K562 (cell line): ENCODE results near the gene CHSY1. TPM values are rescaled to one million over a fixed set of nuclear protein-coding genes. Genes with fewer than 3 reads are reported as not detected.
A peak's percentile ranks its signal among the peaks of the same experiment; 100 is the strongest.

Experiments used
- FUS ChIP-seq: fragments of 200-400 bp; formaldehyde crosslinking; optimal IDR thresholded peaks from 2 replicates; pipeline ENCODE3; 2017; ENCODE audit warnings: low read depth, low read length
- GATA2 ChIP-seq: sonication (generic); formaldehyde crosslinking; IDR thresholded peaks from 2 replicates; pipeline ENCODE4 v1.4.0; 2020; ENCODE audit warnings: mild to moderate bottlenecking, missing genetic modification reagents
- HDAC2 ChIP-seq: fragments of 450-650 bp; IDR thresholded peaks from 2 replicates; pipeline ENCODE4 v1.6.1; 2016; ENCODE audit warnings: mild to moderate bottlenecking
- HLTF ChIP-seq: fragments of 450-650 bp; IDR thresholded peaks from 2 replicates; pipeline ENCODE4 v1.6.1; 2016
- HMG20A ChIP-seq: fragments of 450-650 bp; formaldehyde crosslinking; conservative IDR thresholded peaks from 2 replicates; pipeline ENCODE4 v1.4.0; 2020; ENCODE audit warnings: mild to moderate bottlenecking, mixed read lengths
- KLF6 ChIP-seq: fragments of 250-450 bp; sonication (Bioruptor Pico); IDR thresholded peaks from 2 replicates; pipeline ENCODE4 v1.4.0; 2020; ENCODE audit warnings: mild to moderate bottlenecking, moderate library complexity, borderline replicate concordance
- POLR2H ChIP-seq: IDR thresholded peaks from 2 replicates; pipeline ENCODE4 v1.6.1; 2016; ENCODE audit warnings: missing genetic modification characterization, low read depth, mild to moderate bottlenecking, control low read depth, missing compliant biosample characterization, moderate library complexity
- TCFL5 ChIP-seq: fragments of 250-450 bp; sonication (Bioruptor Pico); conservative IDR thresholded peaks from 2 replicates; pipeline ENCODE4 v1.6.1; 2021; ENCODE audit warnings: mild to moderate bottlenecking, moderate library complexity, matching md5 sums
- ZBTB40 ChIP-seq, 2 experiments: fragments of 450-650 bp in 1 of 2; sonication (generic) in 1 of 2; formaldehyde crosslinking in 1 of 2; IDR thresholded peaks; 2 replicates each; pipeline versions ENCODE4 v1.7.1 to v1.9.0; 2016 to 2022; ENCODE audit warnings: inconsistent platforms in 1 of 2, mild to moderate bottlenecking in 1 of 2, missing genetic modification reagents in 1 of 2
- ZNF12 ChIP-seq: sonication (generic); formaldehyde crosslinking; IDR thresholded peaks from 2 replicates; pipeline ENCODE4 v1.4.0; 2020; ENCODE audit warnings: mild to moderate bottlenecking, missing genetic modification reagents
- ZNF583 ChIP-seq: fragments of 250-450 bp; sonication (Bioruptor Pico); IDR thresholded peaks from 2 replicates; pipeline ENCODE4 v1.4.0; 2020
- ZNF589 ChIP-seq: fragments of 200-800 bp; sonication (Bioruptor generic); IDR thresholded peaks from 2 replicates; pipeline ENCODE4 v1.6.1; 2016; ENCODE audit warnings: low read depth, missing genetic modification characterization, missing compliant biosample characterization
- polyA plus RNA-seq, 8 experiments: library from polyadenylated mRNA; depleted of rRNA in 4 of 8; stranded (reverse) in 5 of 8; unstranded in 3 of 8; fragments of >200 nt; fragmentation: Nextera tagmentation in 2 of 8; fragmentation: Illumina TruSeq in 1 of 8; extraction: Ambion mirVana in 2 of 8; extraction: Trizol in 1 of 8; gene quantifications; 2 replicates each; pipeline versions ENCODE4 v1.2.1 to v1.2.3, GENCODE V29; 2011 to 2014; ENCODE audit warnings: inconsistent platforms in 1 of 8, missing spikeins in 1 of 8
- total RNA-seq, 7 experiments: library from RNA; depleted of rRNA in 6 of 7; stranded (reverse); fragments of >200 nt in 6 of 7; fragmentation: Illumina TruSeq in 2 of 7; extraction: Trizol in 2 of 7; gene quantifications; 2 replicates each; pipeline versions ENCODE4 v1.2.1 to v1.2.3, GENCODE V29; 2011 to 2021; ENCODE audit warnings: low replicate concordance in 1 of 7
- TF ChIP-seq, protein P1 (sequence below): sonication (generic); formaldehyde crosslinking; IDR thresholded peaks from 2 replicates; pipeline ENCODE4 v1.9.0; 2022; ENCODE audit warnings: mild to moderate bottlenecking, missing genetic modification reagents
- TF ChIP-seq, protein P2 (sequence below), 2 experiments: fragments of 450-650 bp; conservative IDR thresholded peaks; 2 replicates each; pipeline ENCODE4 v1.6.1; 2017; ENCODE audit warnings: mild to moderate bottlenecking in 2 of 2, moderate library complexity in 2 of 2
- TF ChIP-seq, protein P3 (sequence below): fragments of 450-650 bp; IDR thresholded peaks from 2 replicates; pipeline ENCODE4 v1.6.1; 2018; ENCODE audit warnings: mild to moderate bottlenecking, low read depth; ENCODE audit not compliant: partially characterized antibody

Gene CHSY1
- total and polyA plus RNA-seq, 9 of the 15 experiments (the other 6 are each of a cell fraction or from before 2014, with no cell fraction given): 7.0 to 16.4 (median 13.4) TPM

DNA sequence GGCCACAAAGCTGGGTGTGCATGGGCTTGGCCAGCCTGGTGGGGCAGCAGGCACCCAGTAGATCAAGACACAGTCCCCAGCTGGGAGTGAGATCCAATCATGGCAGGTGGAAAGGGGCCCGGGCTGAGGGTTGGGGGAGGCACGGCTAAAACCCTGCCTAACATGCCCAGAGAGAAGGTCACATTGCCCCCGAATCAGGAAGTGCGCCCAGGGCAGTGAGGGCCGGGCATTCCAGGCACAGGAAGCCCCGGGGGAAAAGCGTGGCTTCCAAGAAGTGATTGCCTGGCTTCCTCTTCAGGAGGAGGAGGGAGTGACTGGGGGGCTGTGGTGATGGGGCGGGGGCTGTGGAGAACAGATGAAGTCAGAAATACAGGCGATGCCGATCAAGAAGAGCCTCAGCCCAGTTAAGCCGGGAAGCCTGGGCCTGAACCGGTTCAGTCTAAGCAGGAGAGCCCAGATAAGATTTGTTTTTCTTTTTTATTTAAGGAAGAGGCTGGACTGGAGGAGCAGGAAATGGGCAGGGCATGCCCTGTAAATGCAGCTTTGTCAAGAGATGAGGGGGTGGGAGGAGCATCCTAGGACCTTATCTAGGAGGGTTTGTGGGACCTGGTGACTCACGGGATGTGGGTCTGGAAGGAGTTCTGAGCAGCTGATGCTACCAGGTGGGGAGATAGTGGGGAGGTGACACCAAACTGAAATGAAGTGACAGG, 83.9 kb downstream of the CHSY1 start (continued):
- peak; percentile 62 for TF ChIP-seq ZBTB40 (IDR thresholded peaks at IDR 0.05)
- TF ChIP-seq ZBTB40 (CRISPR knock-in tag; IDR thresholded peaks at IDR 0.05): no peak
- no peak for TF ChIP-seq ZNF12 (CRISPR knock-in tag)
- peak; percentile 78 for TF ChIP-seq POLR2H (tag)
- TF ChIP-seq, protein P1, sequence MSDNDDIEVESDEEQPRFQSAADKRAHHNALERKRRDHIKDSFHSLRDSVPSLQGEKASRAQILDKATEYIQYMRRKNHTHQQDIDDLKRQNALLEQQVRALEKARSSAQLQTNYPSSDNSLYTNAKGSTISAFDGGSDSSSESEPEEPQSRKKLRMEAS (CRISPR knock-in tag): 0 out of 2 replicates have a peak, but pooled peaks have one; percentile 4
- no peak for TF ChIP-seq KLF6
- peak; percentile 79; the same call in 1 of the 2 replicates for TF ChIP-seq GATA2 (CRISPR knock-in tag)
- TF ChIP-seq FUS: no peak
- TF ChIP-seq, protein P2, sequence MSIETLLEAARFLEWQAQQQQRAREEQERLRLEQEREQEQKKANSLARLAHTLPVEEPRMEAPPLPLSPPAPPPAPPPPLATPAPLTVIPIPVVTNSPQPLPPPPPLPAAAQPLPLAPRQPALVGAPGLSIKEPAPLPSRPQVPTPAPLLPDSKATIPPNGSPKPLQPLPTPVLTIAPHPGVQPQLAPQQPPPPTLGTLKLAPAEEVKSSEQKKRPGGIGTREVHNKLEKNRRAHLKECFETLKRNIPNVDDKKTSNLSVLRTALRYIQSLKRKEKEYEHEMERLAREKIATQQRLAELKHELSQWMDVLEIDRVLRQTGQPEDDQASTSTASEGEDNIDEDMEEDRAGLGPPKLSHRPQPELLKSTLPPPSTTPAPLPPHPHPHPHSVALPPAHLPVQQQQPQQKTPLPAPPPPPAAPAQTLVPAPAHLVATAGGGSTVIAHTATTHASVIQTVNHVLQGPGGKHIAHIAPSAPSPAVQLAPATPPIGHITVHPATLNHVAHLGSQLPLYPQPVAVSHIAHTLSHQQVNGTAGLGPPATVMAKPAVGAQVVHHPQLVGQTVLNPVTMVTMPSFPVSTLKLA (conservative IDR thresholded peaks at IDR 0.05): peak in 1 of 2 experiments; percentile 81
- TF ChIP-seq ZNF583 (CRISPR knock-in tag): no peak
- TF ChIP-seq, protein P3, sequence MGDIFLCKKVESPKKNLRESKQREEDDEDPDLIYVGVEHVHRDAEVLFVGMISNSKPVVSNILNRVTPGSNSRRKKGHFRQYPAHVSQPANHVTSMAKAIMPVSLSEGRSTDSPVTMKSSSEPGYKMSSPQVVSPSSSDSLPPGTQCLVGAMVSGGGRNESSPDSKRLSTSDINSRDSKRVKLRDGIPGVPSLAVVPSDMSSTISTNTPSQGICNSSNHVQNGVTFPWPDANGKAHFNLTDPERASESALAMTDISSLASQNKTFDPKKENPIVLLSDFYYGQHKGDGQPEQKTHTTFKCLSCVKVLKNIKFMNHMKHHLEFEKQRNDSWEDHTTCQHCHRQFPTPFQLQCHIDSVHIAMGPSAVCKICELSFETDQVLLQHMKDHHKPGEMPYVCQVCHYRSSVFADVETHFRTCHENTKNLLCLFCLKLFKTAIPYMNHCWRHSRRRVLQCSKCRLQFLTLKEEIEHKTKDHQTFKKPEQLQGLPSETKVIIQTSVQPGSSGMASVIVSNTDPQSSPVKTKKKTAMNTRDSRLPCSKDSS: no peak
- TF ChIP-seq HDAC2: peak; percentile 91
- TF ChIP-seq TCFL5 (CRISPR knock-in tag): no peak
- no peak for TF ChIP-seq HMG20A (CRISPR knock-in tag)
- TF ChIP-seq ZNF589 (CRISPR knock-in tag): peak; percentile 70
- no peak for TF ChIP-seq HLTF
